GM12878 (cell line): ENCODE results near the gene CTRB1. TPM values are rescaled to one million over a fixed set of nuclear protein-coding genes. Genes with fewer than 3 reads are reported as not detected.

Experiments
- ATAC-seq: fragments of 200-7000 bp; cut with Tn5 transposase; 3 replicates; pipeline ENCODE4 v1.9.1; 2020; ENCODE audit warnings: mild to moderate bottlenecking, moderate library complexity
- BruUV-seq: library from RNA; stranded (reverse); fragments of 400-500 nt; replicated peaks from 2 replicates; lab custom pipeline; 2021; lab: Mats Ljungman, UMichigan
- CTCF ChIA-PET: fragments of 300-600 bp; sonication (Branson Sonifier 250); formaldehyde crosslinking; extraction: SDS; loops from one replicate; lab custom pipeline; 2021; ENCODE audit warnings: inconsistent platforms; lab: Yijun Ruan, JAX
- POLR2A ChIA-PET: fragments of 350-600 bp; formaldehyde crosslinking; extraction: SDS; loops from one replicate; lab custom pipeline; 2021; ENCODE audit warnings: inconsistent platforms; lab: Charles Lee
- RAD21 ChIA-PET: fragments of 300-600 bp; sonication (Branson Sonifier 250); formaldehyde crosslinking; loops from one replicate; lab custom pipeline; 2023; ENCODE audit warnings: antibody characterized with exemption; ENCODE audit not compliant: unreplicated experiment; lab: Charles Lee
- SMC1A ChIA-PET: fragments of 300-600 bp; sonication (Branson Sonifier 250); formaldehyde crosslinking; loops from one replicate; lab custom pipeline; 2023; ENCODE audit not compliant: unreplicated experiment, uncharacterized antibody; lab: Charles Lee
- DNase-seq: peaks from one replicate; pipeline ENCODE4 v3.0.0-alpha.2; 2011; ENCODE audit warnings: low read depth, low spot score
- FAIRE-seq: peaks from 3 replicates; lab custom pipeline; 2011; peaks lifted over from hg19 to GRCh38; lab: Jason Lieb, UNC
- H2AFZ ChIP-seq: 2 replicates; pipeline ENCODE4 v1.6.0; 2011; ENCODE audit warnings: low read depth, low read length, control low read depth; ENCODE audit not compliant: control insufficient read depth
- H3K27ac ChIP-seq: 2 replicates; pipeline ENCODE4 v1.5.1; 2011; ENCODE audit warnings: control low read depth; ENCODE audit not compliant: control insufficient read depth, insufficient read depth
- H3K27me3 ChIP-seq, 2 experiments: replicated peaks in 1 of 2; 2 replicates each; pipeline versions ENCODE4 v1.6.0 to v1.6.1; 2011; ENCODE audit warnings: low read length in 1 of 2; ENCODE audit not compliant: control insufficient read depth in 2 of 2, insufficient read depth in 2 of 2
- H3K36me3 ChIP-seq, 2 experiments: 2 replicates each; pipeline ENCODE4 v1.5.1; 2011; ENCODE audit warnings: low read length in 1 of 2; ENCODE audit not compliant: control insufficient read depth in 2 of 2, insufficient read depth in 2 of 2
- H3K4me1 ChIP-seq: 2 replicates; pipeline ENCODE4 v1.6.1; 2011; ENCODE audit warnings: mild to moderate bottlenecking, low read length, moderate library complexity, mixed read lengths; ENCODE audit not compliant: control insufficient read depth, insufficient read depth
- H3K4me2 ChIP-seq: 2 replicates; pipeline ENCODE4 v1.6.0; 2011; ENCODE audit warnings: control low read depth; ENCODE audit not compliant: control insufficient read depth, insufficient read depth
- H3K4me3 ChIP-seq: fragments of 200-600 bp; sonication (generic); 2 replicates; pipeline ENCODE4 v1.5.1; 2016
- H3K79me2 ChIP-seq: 2 replicates; pipeline ENCODE4 v1.6.0; 2011; ENCODE audit warnings: low read length; ENCODE audit not compliant: control insufficient read depth, insufficient read depth
- H3K9ac ChIP-seq: 2 replicates; pipeline ENCODE4 v1.8.0; 2011; ENCODE audit warnings: low read length, control low read depth, mixed read lengths; ENCODE audit not compliant: control insufficient read depth, insufficient read depth
- H3K9me3 ChIP-seq: replicated peaks from 3 replicates; pipeline ENCODE4 v1.5.1; 2011; ENCODE audit warnings: mild to moderate bottlenecking, low read length; ENCODE audit not compliant: control insufficient read depth, insufficient read depth
- H4K20me1 ChIP-seq: 2 replicates; pipeline ENCODE4 v1.6.0; 2011; ENCODE audit not compliant: control insufficient read depth, insufficient read depth
- CREM ChIP-seq: IDR thresholded peaks from 2 replicates; pipeline ENCODE4 v1.6.1; 2014; ENCODE audit warnings: antibody characterized with exemption, low read depth
- DPF2 ChIP-seq: fragments of 450-650 bp; IDR thresholded peaks from 2 replicates; pipeline ENCODE4 v1.6.1; 2017; ENCODE audit warnings: mild to moderate bottlenecking
- E2F4 ChIP-seq: IDR thresholded peaks from 2 replicates; pipeline ENCODE4 v1.6.1; 2012; ENCODE audit warnings: low read depth, low read length, improper control_type of control experiment
- NFYA ChIP-seq: IDR thresholded peaks from 2 replicates; pipeline ENCODE4 v1.6.1; 2011; ENCODE audit warnings: low read depth, mild to moderate bottlenecking, low read length, improper control_type of control experiment, borderline replicate concordance
- RELA ChIP-seq: fragments of 450-650 bp; IDR thresholded peaks from 2 replicates; pipeline ENCODE4 v1.8.0; 2014; ENCODE audit warnings: borderline replicate concordance; ENCODE audit not compliant: partially characterized antibody
- RUNX3 ChIP-seq: IDR thresholded peaks from 2 replicates; pipeline ENCODE4 v1.6.1; 2012; ENCODE audit warnings: low read length, inconsistent platforms
- SMARCA5 ChIP-seq: fragments of 450-650 bp; IDR thresholded peaks from 2 replicates; pipeline ENCODE4 v1.6.1; 2017; ENCODE audit warnings: mild to moderate bottlenecking
- SREBF1 ChIP-seq: IDR thresholded peaks from 2 replicates; pipeline ENCODE4 v1.6.1; 2012; ENCODE audit warnings: mild to moderate bottlenecking, low read length
- STAT3 ChIP-seq: IDR thresholded peaks from 2 replicates; pipeline ENCODE4 v1.6.1; 2011; ENCODE audit warnings: low read depth, low read length, improper control_type of control experiment
- TARDBP ChIP-seq: IDR thresholded peaks from 2 replicates; pipeline ENCODE4 v1.6.1; 2016; ENCODE audit warnings: borderline replicate concordance
- ZNF207 ChIP-seq: fragments of 450-650 bp; IDR thresholded peaks from 2 replicates; pipeline ENCODE4 v1.6.1; 2014; ENCODE audit warnings: antibody characterized with exemption, mild to moderate bottlenecking, borderline replicate concordance
- WGBS: methylation state at CpG from one replicate; pipeline ENCODE4 v1.1.6; 2016; ENCODE audit warnings: low lambda C conversion rate; ENCODE audit not compliant: insufficient replicate concordance, insufficient coverage; ENCODE audit errors: missing lambda C conversion rate; 5-methylcytosine and 5-hydroxymethylcytosine counted together
- in situ Hi-C: fragments of 300-500 bp; cut with MboI; formaldehyde crosslinking; loops from 9 replicates; pipeline ENCODE4 v1.14.3; 2018; ENCODE audit warnings: mixed read lengths
- intact Hi-C: fragments of 100-400 bp; cut with micrococcal nuclease; formaldehyde crosslinking; loops from one replicate; pipeline ENCODE4 v1.14.2; 2022; ENCODE audit not compliant: unreplicated experiment
- polyA plus RNA-seq, 11 experiments: library from polyadenylated mRNA; depleted of rRNA in 4 of 11; unstranded in 6 of 11; stranded (reverse) in 5 of 11; fragments of >200 nt; fragmentation: Nextera tagmentation in 4 of 11; fragmentation: Illumina TruSeq in 1 of 11; extraction: Ambion mirVana in 4 of 11; extraction: Trizol in 1 of 11; gene quantifications; 1 replicate in 1 of 11; 2 replicates in 10 of 11; pipeline versions ENCODE4 v1.2.1 to v1.2.3, GENCODE V29; 2011 to 2016; ENCODE audit warnings: inconsistent platforms in 2 of 11, missing spikeins in 2 of 11, low read depth in 1 of 11
- total RNA-seq, 4 experiments: library from RNA; depleted of rRNA in 3 of 4; stranded (reverse); fragments of >200 nt in 3 of 4; fragmentation: Illumina TruSeq in 1 of 4; extraction: Trizol in 1 of 4; gene quantifications; 2 replicates each; pipeline versions ENCODE4 v1.2.1 to v1.2.3, GENCODE V29; 2013 to 2021

CTRB1 gene
- total and polyA plus RNA-seq, 10 of the 15 experiments (the other 5 are each of a cell fraction or from before 2014, with no cell fraction given) = 0.28 to 4.4 TPM; not detected in 8

GRCh38 chr16:75230471-75231110, 11.8 kb downstream of the CTRB1 start:
- Histone ChIP-seq H3K27ac (no peak overlapping the region), H3K79me2 (no peaks in the 10 kb centered on the region), H3K36me3 (no peaks in the 10 kb centered on the region; a peak in 1 of 4 replicates)
- SMC1A ChIA-PET = no interaction called here
- in situ Hi-C loops = loop anchor here (5.0 kb wide), 1 partner anchor 157 kb away; no protein-coding TSS in a partner anchor
- TF ChIP-seq NFYA (no peak), ZNF207 (no peak), TARDBP (no peak), STAT3 (no peak), RUNX3 (no peak), SMARCA5 (no peak), CREM (no peak), SREBF1 (no peak), DPF2 (no peak), RELA (no peak), E2F4 (no peak)
- TF ChIP-seq, all 136 proteins: peak for 0
- Histone ChIP-seq H3K4me3 (no peak overlapping the region), H3K4me2 (no peak overlapping the region), H3K4me1 (no peaks in the 10 kb centered on the region), H2AFZ (no peak overlapping the region), H3K9ac (no peak overlapping the region), H3K9me3 (no peaks in the 10 kb centered on the region), H4K20me1 (no peaks in the 10 kb centered on the region), H3K27me3 (no peaks in the 10 kb centered on the region)
- RAD21 ChIA-PET = interaction anchor here (7.9 kb wide), 1 partner anchor 152 kb away, joined by 150 read pairs; no protein-coding TSS in a partner anchor
- no peak for ATAC-seq
- POLR2A ChIA-PET = interaction anchor here (0.6 kb wide), 2 partner anchors 69 to 199 kb away, joined by 3 read pairs; no protein-coding TSS in a partner anchor
- BruUV-seq = no TSS peak
- CTCF ChIA-PET = interaction anchor here (5.2 to 10.6 kb wide), 3 partner anchors 32 to 160 kb away, joined by 31 to 243 read pairs (median 79); no protein-coding TSS in a partner anchor
- 76% methylated on average over 9 of the region's 9 CpGs for WGBS
- FAIRE-seq = no peak
- intact Hi-C loops = loop anchor here (5.0 to 10.0 kb wide), 4 partner anchors 33 to 534 kb away; no protein-coding TSS in a partner anchor
- no peak for DNase-seq
